NOMO-1 treated with dmso at 0.1 percent for 144 hours (cell line): ENCODE results near the gene VPS52.
"Not testable (repeated sequence)": the region's sequence is repeated elsewhere in the genome, so short reads cannot be mapped to it uniquely, and the experiment has no call there.

ENCODE experiments used
- DNase-seq: peaks from one replicate; lab custom pipeline; 2025; ENCODE audit not compliant: unreplicated experiment; lab: John Stamatoyannopoulos, UW

VPS52 gene

DNA sequence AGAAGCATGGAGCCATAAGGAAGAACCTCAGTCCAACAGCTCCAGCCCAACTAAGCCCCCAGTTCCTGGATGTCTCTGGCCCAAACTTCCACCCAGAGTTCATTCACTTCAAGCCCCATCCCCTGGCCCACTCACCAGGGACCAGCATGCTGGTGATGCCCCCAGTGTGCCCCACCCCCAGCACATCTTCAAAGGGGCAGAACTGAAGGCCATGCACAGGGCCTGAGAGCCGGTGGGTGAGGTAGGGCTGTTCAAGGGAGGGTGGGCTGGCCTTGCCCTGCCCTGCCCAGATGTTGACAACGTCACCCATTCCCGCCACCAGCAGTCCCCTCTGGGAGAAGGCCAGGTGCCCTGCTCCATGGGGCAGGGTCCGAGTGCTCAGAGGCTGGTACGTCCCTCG, 8.9 kb upstream of the VPS52 start:
- DNase-seq = no peak

DNA sequence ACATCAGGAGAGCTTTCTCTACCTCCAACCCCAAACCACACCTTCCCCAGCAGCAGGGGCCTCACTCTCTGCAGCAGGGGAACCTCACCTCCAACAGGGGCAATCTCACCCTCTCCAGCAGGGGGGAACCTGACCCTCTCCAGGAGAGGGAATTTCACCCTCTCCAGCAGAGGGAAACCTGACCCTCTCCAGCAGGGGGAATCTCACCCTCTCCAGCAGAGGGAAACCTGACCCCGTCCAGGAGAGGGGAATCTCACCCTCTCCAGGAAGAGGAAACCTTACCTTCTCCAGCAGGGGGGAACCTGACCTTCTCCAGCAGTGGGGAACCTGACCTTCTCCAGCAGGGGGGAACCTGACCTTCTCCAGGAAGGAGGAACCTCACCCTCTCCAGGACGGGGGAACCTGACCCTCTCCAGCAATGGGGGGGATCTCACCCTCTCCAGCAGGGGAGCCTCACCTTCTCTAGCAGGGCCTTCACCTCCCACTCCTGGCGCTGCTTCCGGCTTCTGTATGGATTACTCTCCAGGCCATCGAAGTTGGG, 8.4 kb upstream of the VPS52 start:
- no peak for DNase-seq

DNA sequence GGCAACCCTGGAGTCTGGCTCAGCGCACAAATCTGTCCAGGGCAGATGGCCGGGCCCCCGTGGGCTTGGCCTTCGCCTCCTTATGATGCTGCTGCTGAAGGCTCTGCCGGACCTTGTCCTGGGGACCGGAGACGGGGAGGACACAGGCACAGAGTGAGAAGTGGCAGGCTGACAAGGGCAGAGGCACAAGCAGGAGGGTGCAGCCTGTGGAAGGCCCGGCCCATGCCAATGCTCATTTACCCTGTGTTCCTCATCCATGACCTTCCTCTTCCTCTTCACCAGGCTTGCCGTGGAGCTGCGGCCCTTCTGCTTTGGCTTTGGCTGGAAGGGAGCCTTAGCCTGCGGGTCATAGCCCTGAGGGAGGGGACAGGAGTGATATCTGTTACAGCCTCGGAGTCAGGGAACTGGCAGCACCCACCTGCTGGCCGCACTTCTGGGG, 7.6 kb upstream of the VPS52 start:
- DNase-seq = no peak

DNA sequence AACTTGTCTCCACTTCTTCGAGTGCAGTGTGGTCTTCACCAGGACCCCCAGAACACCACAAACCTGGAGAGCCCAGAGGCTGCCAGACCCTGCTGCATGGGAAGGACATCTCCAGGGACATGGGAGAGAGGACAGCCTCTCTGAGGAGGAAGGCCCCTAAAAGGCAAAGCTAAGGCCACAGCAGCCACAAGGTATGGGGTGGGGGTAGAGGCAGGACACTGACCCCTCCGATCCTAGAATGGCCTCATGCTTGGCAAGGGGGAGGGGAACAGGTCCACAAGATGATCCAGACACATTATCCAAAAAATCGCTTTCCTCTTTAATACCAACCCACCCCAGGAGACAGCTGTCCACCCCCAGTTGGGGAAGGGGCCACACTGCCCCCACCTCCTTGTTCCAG, 7.1 kb upstream of the VPS52 start:
- no peak for DNase-seq

DNA sequence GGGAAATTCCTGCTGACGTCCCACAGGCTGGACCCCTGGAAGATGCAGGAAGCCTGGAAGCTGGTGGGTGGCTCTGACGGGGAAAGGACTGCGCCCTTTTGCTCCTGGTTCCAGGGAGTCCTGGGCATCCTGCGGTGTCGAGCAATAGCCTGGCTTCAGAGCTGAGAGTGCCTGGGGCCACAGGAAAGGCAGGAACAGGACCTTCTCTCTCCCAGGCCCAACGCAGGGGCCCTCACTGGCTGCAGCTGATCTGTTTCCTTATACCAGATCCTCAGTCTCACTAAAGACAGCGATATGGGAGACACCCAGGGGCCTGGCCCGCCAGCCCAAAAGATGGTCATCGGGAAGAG, 6.7 kb upstream of the VPS52 start:
- DNase-seq = no peak

DNA sequence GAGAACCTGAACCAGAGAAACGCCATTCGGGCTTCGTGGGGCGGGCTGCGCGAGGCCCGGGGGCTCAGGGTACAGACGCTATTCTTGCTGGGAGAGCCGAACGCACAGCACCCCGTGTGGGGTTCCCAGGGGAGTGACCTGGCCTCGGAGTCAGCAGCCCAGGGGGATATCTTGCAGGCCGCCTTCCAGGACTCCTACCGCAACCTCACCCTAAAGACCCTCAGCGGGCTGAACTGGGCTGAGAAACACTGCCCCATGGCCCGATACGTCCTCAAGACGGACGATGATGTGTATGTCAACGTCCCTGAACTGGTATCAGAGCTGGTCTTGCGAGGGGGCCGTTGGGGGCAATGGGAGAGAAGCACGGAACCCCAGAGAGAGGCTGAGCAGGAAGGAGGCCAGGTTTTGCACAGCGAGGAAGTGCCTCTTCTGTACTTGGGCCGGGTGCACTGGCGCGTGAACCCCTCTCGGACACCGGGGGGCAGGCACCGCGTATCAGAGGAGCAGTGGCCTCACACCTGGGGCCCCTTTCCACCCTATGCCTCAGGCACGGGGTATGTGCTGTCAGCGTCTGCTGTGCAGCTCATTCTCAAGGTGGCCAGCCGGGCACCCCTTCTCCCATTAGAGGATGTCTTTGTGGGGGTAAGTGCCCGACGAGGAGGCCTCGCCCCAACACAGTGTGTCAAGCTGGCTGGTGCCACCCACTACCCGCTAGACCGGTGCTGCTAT, 6.2 kb upstream of the VPS52 start:
- no peak for DNase-seq

DNA sequence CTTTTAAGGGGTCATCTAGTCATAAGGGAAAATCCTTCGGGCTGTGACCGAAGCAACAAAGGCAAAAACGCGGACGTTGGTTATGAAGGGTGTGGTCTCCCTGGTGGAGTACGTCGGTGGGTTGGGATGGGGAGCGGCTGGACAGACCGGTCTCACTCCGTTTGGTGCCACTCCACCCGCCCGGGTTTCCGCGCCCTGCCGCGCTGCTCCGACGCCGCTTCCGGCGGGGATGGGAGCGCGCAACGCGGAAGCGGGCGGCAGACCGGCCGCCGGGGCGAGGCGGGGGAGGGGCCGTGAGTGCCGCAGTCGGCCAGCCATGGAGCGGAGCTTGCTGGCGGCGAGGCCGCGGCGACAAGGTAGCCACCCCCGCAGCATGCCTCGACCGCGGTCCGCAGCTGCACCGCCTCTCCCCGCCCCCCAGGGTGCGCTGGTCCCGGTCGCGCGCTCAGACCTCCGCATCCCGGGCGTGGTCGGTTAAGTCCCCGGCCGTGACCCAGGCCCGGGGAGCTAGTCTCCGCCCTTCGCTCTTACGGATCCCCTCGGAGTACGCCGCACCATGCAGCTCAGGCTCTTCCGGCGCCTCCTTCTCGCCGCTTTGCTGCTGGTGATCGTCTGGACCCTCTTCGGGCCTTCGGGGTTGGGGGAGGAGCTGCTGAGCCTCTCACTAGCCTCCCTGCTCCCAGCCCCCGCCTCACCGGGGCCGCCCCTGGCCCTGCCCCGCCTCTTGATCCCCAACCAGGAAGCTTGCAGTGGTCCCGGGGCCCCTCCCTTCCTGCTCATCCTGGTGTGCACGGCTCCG, 5.4 kb upstream of the VPS52 start, which contains the start of gene B3GALT4:
B3GALT4 (plus strand) TSS at position 260 of the 799 bp plus-strand sequence; CDS start at position 557, 297 bp downstream.
- DNase-seq = peak; percentile 69

DNA sequence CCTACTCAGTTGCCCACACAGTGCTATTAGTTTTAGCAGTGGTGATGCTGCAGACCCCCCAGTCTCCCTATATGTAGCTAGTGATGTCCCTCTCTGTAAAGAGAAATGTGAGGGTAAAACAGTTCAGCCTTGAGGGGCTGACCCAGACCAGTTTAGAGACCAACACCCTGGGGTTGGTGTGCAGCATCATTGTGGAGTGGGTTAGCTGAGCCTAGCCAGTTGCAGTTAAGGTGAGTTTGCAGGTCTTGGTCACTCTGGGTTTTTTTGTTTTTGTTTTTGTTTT, 4.8 kb upstream of the VPS52 start:
- no peak for DNase-seq

DNA sequence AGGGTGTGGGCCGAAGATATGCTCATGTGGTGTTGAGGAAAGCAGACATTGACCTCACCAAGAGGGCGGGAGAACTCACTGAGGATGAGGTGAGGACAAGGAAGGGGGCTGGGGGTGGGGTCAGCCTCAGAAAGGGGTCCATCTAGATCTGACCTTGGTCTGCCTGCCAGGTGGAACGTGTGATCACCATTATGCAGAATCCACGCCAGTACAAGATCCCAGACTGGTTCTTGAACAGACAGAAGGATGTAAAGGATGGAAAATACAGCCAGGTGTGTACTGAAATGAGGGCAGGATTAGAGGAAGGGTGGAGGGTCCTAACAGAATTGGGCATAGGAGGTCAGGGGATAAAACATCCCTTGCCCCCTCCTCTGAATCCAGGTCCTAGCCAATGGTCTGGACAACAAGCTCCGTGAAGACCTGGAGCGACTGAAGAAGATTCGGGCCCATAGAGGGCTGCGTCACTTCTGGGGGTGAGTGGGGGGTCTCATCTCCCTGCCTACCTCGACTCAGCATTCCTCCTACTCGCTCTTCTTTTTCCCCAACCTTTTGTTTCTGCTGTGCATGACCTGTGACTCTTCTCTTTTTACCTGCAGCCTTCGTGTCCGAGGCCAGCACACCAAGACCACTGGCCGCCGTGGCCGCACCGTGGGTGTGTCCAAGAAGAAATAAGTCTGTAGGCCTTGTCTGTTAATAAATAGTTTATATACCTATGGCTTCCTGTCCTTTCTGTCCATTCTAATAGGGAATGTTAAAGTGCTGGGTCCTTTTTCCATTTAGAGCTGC, 4.3 kb upstream of the VPS52 start:
- DNase-seq = not testable (repeated sequence)

DNA sequence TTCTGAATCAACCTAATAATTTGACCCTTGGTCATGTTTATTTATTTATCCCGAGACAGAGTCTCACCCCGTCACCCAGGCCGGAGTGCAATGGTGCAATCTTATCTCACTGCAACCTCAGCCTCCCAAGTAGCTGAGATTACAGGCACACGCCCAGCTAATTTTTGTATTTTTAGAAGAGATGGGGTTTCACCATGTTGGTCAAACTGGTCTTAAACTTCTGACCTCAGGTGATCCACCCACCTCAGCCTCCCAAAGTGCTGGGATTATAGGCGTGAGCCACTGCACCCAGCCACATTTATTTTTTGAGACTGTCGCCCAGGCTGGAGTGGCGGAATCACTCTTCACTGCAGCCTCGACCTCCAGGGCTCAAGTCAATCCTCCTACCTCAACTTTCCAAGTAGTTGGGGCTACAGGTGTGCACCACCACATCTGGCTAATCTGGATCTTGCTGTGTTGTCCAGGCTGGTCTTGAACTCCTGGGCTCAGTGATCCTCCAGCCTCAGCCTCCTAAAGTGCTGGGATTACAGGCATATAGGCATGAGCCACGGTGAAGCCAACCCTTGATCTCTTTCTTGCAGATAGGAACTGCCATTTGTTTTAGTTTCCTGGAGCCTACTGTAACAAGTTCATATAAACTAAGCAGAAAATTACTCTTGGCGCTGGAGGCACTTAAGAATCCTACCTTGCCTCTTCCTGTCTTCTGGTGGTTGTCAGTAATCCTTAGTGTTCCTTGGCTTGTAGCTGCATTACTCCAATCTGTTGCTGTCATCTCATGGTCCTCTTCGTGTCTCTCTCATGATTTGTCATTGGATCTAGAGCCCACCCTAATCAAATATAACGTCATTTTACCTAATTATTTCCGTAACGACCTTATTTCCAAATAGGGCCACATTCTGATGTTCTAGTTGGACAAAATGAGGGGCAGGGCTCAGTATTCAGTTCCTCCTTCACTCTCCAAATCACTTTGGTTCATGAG, 2.5 kb upstream of the VPS52 start:
- no peak for DNase-seq

DNA sequence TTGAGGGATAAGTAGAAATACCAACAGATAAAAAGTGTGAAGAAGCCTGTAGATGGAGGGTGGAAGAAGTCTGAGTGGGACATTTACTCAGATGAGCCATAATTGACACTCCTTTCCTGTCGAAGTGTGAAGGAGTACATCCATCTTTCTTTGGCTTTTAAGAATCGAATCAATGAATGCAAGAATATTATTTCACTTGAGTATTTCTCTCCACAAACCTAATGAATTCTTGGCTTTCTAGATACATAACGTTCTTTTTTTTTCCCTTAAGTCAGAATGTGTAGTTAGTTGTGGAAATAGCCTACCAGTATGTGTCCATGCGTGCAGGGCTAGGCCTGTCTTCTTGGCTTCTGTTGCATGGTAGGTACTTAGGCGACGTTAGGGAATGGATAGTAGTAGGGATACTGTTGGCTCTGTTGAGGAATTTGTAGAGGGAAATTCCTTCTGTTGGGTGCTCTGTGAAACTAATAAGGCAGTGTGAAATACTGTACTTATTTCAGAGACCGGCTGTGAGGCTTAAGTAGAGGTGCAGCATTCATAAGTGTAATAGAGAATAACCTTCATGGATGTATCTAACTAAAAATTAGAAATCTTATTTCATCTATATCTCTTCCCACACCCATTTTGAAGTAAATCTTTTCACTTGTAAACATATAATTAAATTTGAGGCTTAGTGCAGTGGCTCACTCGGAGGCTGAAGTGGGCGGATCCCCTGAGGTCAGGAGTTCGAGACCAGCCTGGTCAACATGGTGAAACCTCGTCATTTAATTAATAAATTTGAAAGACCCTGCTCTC, 1.6 kb upstream of the VPS52 start:
- DNase-seq = no peak

DNA sequence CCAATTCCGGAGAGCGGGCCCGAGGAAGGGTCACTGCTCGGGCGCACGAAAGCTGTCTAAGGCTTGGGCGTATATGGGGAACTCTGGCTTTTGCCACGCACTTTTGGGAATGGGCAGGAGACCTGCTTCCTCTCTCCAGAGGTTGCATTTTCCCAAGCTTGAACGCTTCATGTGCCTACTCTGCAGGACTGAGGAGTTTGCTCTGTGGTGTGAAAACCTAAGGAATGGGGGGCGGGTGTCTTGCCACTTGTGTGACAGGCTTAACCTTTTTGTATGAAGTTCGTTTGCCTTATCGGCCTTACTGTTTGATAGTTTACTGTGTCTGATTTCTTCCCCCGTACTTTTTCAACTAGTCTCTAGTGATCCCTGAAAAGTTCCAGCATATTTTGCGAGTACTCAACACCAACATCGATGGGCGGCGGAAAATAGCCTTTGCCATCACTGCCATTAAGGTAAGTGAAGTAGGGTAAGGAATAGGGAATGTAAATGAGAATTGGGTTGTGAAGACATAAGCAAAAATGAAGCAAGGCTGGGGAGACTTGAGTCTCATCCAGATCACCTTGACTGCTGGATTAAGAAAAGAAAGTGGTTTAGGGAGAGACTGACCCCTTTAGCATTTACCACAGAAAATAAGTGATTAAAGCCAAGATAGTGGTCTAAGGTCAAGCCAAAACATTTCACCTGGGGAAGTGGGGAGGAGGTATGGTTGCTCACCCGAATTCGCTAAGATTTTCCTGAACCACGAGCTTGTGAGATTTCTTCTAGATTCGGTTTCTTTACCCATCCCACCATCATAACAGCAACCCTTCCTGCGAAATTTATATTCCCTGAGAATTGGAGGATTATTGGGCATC, 826 bp upstream of the VPS52 start:
- no peak for DNase-seq

DNA sequence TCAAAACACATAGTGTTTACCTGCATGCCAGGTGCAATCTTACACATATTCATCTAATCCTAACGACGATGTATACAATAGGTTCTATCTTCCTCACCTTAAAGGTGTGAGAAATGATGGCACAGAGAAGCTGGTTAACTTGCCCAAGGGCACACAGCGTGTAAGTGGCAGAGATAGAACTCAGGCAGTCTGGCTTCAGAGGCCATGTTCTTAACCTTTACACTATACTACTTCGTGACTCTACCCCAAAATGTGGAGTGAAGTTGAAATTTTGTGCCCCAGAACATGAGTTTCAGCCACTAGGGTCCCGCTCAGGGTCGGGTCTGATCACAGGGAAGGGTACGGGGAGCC, 584 bp downstream of the VPS52 start:
- DNase-seq = no peak

DNA sequence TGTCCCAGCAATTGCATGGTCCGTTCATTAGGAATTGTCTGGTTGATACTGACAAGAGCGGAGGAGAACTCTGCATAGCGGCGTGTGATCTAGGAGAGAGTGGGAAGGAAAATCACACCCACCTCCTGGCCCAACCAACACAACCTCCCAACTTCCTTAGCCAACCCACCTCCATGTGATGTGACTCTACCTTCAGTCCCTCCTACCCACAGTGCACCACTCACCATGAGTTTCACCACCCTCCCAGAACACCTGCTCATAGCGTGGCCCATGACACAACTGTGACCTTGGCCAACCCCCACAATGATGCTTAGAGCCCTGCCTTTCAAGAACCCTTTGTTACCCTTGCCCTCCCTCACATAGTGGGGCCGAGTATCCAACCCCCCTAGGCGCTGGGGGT, 7.7 kb downstream of the VPS52 start:
- DNase-seq = no peak

DNA sequence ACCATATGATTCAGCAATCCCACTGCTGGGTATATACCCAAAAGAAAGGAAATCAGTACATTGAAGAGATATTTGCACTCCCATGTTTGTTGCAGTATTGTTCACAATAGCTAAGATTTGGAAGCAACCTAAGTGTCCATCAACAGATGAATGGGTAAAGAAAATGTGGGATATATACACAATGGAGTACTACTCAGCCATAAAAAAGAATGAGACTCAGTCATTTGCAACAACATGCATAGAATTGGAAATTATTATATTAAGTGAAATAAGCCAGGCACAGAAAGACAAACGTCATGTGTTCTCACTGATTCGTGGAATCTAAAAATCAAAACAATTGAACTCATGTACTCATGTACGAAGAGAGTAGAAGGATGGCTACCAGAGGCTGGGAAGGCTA, 9.2 kb downstream of the VPS52 start:
- DNase-seq = not testable (repeated sequence)

DNA sequence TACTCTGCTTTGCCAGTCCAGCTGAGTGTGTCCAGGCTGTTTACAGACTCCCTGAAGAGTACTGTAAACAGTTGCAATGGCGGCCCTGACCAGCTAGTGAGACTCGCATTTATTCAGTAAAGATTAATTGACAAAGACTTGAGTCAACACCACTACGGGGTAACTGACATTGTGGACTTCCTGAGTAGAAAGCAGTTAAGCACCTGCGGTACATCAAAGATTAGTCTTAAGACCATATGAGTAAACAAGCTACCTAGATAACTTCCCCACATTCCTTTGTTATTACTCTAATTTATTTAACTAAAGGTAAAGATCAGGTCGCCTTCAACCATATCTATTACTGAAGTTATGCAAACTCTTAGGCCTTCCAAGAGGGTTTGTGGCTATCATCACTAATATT, 12.6 kb downstream of the VPS52 start:
- no peak for DNase-seq

DNA sequence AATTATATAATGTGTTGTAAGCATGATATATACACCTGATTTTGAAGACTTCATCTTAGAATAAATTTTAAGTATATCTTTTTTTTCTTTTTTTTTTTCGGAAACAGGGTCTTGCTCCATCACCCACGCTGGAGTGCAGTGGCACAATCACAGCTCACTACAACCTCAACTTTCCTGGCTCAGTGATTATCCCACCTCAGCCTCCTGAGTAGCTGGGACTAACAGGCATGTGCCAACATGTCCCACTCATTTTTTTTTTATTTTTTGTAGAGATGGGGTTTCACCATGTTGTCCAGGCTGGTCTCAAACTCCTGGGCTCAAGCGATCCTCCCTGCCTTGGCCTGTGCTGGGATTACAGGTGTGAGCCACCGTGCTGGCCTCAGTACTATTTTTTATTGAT, 17.1 kb downstream of the VPS52 start:
- DNase-seq = no peak

DNA sequence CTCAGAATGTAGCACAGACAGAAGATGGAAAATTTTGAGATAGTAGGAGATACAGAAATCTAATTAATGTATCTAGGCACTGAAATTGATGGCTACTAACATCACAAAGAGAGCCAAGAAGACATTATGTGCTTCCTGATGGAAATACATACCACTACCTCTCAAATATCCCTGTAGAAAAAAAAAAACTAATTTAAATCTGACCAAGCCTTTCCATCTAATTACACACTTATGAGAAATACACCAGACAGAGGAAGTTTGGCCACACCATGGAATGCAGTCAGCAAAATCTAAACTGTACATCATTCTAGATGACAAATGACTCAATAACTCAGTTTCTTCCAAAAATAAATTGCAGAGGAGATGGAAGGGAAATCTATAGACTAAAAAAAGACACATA, 18.9 kb downstream of the VPS52 start:
- DNase-seq = no peak
